ENCODE results near the gene DGKI. TPM values are rescaled to one million over a fixed set of nuclear protein-coding genes. Genes with fewer than 3 reads are reported as not detected.

The DGKI gene
- total and polyA plus RNA-seq, 2 donors (not counting 1 experiment from before 2014, with no cell fraction given) = 0.74 to 2.1 TPM

DNA sequence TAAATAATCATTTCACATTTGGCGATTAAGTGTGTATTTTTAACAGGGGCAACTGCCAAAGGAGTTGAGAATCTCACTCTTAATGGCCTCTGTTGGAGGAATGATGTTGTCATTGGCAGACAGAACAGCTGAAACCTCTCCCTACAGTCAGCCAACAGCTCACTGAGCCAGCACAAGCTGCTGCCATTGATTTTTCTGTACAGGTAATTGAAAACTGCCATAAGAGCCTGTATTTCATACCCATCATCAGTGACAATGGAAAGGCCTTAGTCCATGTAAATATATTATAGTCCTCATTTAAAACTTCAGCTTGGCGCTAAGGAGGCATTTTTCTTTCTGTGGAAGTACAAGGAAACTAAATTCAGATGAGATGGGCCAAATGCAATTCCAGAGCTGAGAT is 475.2 kb downstream of the DGKI start:
- no peaks in the 10 kb centered on the region for H3K4me1 ChIP-seq (ENCODE audit: control insufficient read depth, extremely low read depth, insufficient read depth, low read length)
- no peak overlapping the region for H3K4me3 ChIP-seq (replicated peaks in 1 of 4; ENCODE audit: control extremely low read depth in 1 of 4, insufficient read depth in 1 of 4, low read depth in 3 of 4, low read length in 4 of 4)
- TF ChIP-seq, protein P1, sequence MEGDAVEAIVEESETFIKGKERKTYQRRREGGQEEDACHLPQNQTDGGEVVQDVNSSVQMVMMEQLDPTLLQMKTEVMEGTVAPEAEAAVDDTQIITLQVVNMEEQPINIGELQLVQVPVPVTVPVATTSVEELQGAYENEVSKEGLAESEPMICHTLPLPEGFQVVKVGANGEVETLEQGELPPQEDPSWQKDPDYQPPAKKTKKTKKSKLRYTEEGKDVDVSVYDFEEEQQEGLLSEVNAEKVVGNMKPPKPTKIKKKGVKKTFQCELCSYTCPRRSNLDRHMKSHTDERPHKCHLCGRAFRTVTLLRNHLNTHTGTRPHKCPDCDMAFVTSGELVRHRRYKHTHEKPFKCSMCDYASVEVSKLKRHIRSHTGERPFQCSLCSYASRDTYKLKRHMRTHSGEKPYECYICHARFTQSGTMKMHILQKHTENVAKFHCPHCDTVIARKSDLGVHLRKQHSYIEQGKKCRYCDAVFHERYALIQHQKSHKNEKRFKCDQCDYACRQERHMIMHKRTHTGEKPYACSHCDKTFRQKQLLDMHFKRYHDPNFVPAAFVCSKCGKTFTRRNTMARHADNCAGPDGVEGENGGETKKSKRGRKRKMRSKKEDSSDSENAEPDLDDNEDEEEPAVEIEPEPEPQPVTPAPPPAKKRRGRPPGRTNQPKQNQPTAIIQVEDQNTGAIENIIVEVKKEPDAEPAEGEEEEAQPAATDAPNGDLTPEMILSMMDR (conservative IDR thresholded peaks at IDR 0.05 in 1 of 2, IDR thresholded peaks at IDR 0.05 in 1 of 2; ENCODE audit: low read depth in 1 of 2, low read length in 2 of 2) = no peak
- TF ChIP-seq EZH2 (IDR thresholded peaks at IDR 0.05; ENCODE audit: low read length, missing control alignments) = no peak
- no peaks in the 10 kb centered on the region for H4K20me1 ChIP-seq (ENCODE audit: control insufficient read depth, extremely low read depth, insufficient read depth, low read length)
- H3K27me3 ChIP-seq (ENCODE audit: control insufficient read depth, insufficient read depth, low read length) = no peaks in the 10 kb centered on the region
- H3K27ac ChIP-seq (ENCODE audit: insufficient read depth, low read length) = no peak overlapping the region
- no peaks in the 10 kb centered on the region for H3K79me2 ChIP-seq (ENCODE audit: control insufficient read depth, insufficient read depth, low read length)
- no peaks in the 10 kb centered on the region for H3K36me3 ChIP-seq (ENCODE audit: control insufficient read depth, insufficient read depth, low read length)
- no peaks in the 10 kb centered on the region for H3K9me3 ChIP-seq (ENCODE audit: control insufficient read depth, insufficient read depth, low read depth, low read length)
- DNase-seq (ENCODE audit: low read depth in 2 of 2) = peak in 1 of 2 donors; percentile 7
- H3K4me2 ChIP-seq (ENCODE audit: extremely low read depth, insufficient read depth, low read length) = no peak overlapping the region
- no peak overlapping the region for H3K9ac ChIP-seq (ENCODE audit: insufficient read depth, low read length)
- no peak overlapping the region for H2AFZ ChIP-seq (ENCODE audit: low read length)

DNA sequence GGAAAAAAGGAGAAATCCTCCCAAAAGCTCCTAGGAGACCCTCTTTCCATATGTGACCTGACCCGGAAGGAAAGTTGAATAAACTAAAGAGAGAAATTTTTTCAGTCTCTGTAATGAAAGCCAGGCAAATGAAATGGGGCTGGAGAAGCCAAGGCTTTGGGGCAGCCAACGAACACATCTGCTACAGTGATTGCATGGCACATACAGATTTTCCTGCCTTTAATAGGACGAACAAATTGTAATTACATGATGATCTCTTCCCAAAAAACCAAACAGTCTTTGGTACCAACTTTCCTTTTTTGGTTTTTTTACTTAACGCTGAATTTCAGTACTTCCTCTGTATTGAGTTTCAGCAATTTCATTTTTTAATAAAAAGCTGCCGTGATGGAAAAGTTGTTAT is 479.8 kb downstream of the DGKI start:
- no peaks in the 10 kb centered on the region for H3K79me2 ChIP-seq (ENCODE audit: control insufficient read depth, insufficient read depth, low read length)
- H3K9me3 ChIP-seq (ENCODE audit: control insufficient read depth, insufficient read depth, low read depth, low read length) = no peaks in the 10 kb centered on the region
- H3K4me2 ChIP-seq (ENCODE audit: extremely low read depth, insufficient read depth, low read length) = no peak overlapping the region
- TF ChIP-seq EZH2 (IDR thresholded peaks at IDR 0.05; ENCODE audit: low read length, missing control alignments) = no peak
- TF ChIP-seq, protein P1 (conservative IDR thresholded peaks at IDR 0.05 in 1 of 2, IDR thresholded peaks at IDR 0.05 in 1 of 2; ENCODE audit: low read depth in 1 of 2, low read length in 2 of 2) = no peak
- DNase-seq (ENCODE audit: low read depth in 2 of 2) = no peak
- no peaks in the 10 kb centered on the region for H3K36me3 ChIP-seq (ENCODE audit: control insufficient read depth, insufficient read depth, low read length)
- no peaks in the 10 kb centered on the region for H3K4me1 ChIP-seq (ENCODE audit: control insufficient read depth, extremely low read depth, insufficient read depth, low read length)
- no peaks in the 10 kb centered on the region for H4K20me1 ChIP-seq (ENCODE audit: control insufficient read depth, extremely low read depth, insufficient read depth, low read length)
- no peak overlapping the region for H2AFZ ChIP-seq (ENCODE audit: low read length)
- no peaks in the 10 kb centered on the region for H3K27me3 ChIP-seq (ENCODE audit: control insufficient read depth, insufficient read depth, low read length)
- no peak overlapping the region for H3K27ac ChIP-seq (ENCODE audit: insufficient read depth, low read length)
- H3K9ac ChIP-seq (ENCODE audit: insufficient read depth, low read length) = no peak overlapping the region
- no peak overlapping the region for H3K4me3 ChIP-seq (replicated peaks in 1 of 4; ENCODE audit: control extremely low read depth in 1 of 4, insufficient read depth in 1 of 4, low read depth in 3 of 4, low read length in 4 of 4)

DNA sequence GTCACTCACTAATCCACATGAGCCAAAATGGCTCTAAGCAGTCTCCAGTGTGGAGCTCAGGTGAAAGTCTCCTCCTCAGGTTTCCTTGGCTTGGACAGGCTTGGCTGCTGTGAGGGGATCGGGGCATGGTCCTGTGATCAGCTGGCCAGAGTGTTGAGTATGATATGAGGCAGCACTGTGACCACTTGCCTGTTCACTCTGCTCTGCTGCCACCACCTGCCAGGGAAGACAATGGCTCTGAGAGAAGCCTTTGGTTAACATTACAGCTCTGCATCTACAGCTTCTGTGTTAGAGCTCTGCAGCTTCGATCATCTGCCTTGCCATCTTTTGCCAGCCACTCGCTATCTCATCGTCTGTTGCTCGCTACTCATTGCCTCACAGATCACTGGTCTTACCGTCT is 483.1 kb downstream of the DGKI start:
- Histone ChIP-seq H3K9me3 (ENCODE audit: control insufficient read depth, insufficient read depth, low read depth, low read length) (no peaks in the 10 kb centered on the region), H3K9ac (ENCODE audit: insufficient read depth, low read length) (no peak overlapping the region), H3K4me1 (ENCODE audit: control insufficient read depth, extremely low read depth, insufficient read depth, low read length) (no peaks in the 10 kb centered on the region), H4K20me1 (ENCODE audit: control insufficient read depth, extremely low read depth, insufficient read depth, low read length) (no peaks in the 10 kb centered on the region), H3K79me2 (ENCODE audit: control insufficient read depth, insufficient read depth, low read length) (no peaks in the 10 kb centered on the region), H3K36me3 (ENCODE audit: control insufficient read depth, insufficient read depth, low read length) (no peaks in the 10 kb centered on the region), H3K4me2 (ENCODE audit: extremely low read depth, insufficient read depth, low read length) (no peak overlapping the region), H2AFZ (ENCODE audit: low read length) (no peak overlapping the region), H3K27me3 (ENCODE audit: control insufficient read depth, insufficient read depth, low read length) (no peaks in the 10 kb centered on the region), H3K27ac (ENCODE audit: insufficient read depth, low read length) (no peak overlapping the region), H3K4me3 (replicated peaks in 1 of 4; ENCODE audit: control extremely low read depth in 1 of 4, insufficient read depth in 1 of 4, low read depth in 3 of 4, low read length in 4 of 4) (no peak overlapping the region)
- TF ChIP-seq, protein P1 (conservative IDR thresholded peaks at IDR 0.05 in 1 of 2, IDR thresholded peaks at IDR 0.05 in 1 of 2; ENCODE audit: low read depth in 1 of 2, low read length in 2 of 2) = no peak
- no peak for TF ChIP-seq EZH2 (IDR thresholded peaks at IDR 0.05; ENCODE audit: low read length, missing control alignments)
- DNase-seq (ENCODE audit: low read depth in 2 of 2) = no peak
